ENCODE results near the gene FNIP2.
A peak's percentile ranks its signal among the peaks of the same experiment; 100 is the strongest.
"Not testable (repeated sequence)": the region's sequence is repeated elsewhere in the genome, so short reads cannot be mapped to it uniquely, and the experiment has no call there.

FNIP2 gene

DNA sequence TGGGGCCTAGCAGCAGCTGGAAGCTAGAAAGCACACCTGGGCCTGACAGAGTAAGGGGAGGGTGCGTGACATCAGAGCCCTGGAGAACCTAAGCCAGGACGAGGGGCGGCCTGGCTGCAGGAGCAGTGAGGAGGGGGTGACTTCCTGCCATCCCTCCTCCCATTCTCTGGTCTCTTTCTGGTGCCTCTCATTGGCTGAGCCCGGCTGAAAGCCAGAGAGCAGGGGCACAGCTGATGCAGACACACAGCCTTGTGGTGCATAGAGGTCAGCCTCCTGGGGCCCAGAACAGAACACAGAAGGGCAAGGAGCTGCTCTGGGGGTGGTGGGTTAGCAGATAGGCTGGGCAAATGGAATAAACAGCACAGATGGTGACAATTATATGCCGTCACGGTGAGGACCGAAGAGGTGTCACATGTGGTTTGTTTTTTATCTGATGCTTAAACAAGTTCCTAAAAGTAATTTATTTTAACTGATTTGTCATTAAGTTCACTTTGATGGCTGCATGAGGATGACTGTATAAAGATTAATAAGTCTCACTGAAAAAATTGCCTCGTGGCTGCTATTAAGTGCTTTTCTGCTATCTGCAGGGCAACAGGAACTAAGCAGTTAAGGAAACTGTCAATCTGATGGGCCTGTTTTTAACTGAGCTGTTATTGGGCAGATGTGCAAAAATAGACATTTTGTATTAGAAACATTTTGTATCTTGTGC lies 102.0 kb downstream of the FNIP2 start:
- TF ChIP-seq, protein P1, sequence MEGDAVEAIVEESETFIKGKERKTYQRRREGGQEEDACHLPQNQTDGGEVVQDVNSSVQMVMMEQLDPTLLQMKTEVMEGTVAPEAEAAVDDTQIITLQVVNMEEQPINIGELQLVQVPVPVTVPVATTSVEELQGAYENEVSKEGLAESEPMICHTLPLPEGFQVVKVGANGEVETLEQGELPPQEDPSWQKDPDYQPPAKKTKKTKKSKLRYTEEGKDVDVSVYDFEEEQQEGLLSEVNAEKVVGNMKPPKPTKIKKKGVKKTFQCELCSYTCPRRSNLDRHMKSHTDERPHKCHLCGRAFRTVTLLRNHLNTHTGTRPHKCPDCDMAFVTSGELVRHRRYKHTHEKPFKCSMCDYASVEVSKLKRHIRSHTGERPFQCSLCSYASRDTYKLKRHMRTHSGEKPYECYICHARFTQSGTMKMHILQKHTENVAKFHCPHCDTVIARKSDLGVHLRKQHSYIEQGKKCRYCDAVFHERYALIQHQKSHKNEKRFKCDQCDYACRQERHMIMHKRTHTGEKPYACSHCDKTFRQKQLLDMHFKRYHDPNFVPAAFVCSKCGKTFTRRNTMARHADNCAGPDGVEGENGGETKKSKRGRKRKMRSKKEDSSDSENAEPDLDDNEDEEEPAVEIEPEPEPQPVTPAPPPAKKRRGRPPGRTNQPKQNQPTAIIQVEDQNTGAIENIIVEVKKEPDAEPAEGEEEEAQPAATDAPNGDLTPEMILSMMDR (conservative IDR thresholded peaks at IDR 0.05; ENCODE audit: control insufficient read depth, insufficient read depth, low read depth, low read length), result no peak
- H3K4me3 ChIP-seq (ENCODE audit: control insufficient read depth, low read depth, low read length), result no peak overlapping the region
- DNase-seq (ENCODE audit: low read depth), result no peak

DNA sequence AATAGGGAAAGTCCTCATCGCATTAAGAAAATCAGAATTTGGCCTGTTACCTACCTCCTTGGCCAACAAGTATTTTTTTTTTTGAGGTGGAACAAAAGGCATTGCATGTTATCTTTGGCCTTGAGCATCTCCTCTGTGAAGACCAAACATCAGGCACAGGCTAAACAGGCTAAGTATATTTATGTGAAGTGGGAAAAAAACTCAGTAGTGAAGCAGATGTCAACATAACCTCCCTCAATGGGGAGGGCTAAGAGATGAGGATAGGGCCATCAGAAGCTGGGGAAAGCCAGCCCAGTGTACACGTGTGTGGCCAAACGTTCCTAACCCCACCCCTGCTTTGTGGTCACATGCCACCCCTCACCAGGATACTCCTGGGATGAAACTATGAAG lies 102.5 kb downstream of the FNIP2 start:
- TF ChIP-seq, protein P1 (conservative IDR thresholded peaks at IDR 0.05; ENCODE audit: control insufficient read depth, insufficient read depth, low read depth, low read length), result no peak
- DNase-seq (ENCODE audit: low read depth), result no peak
- no peak overlapping the region for H3K4me3 ChIP-seq (ENCODE audit: control insufficient read depth, low read depth, low read length)

DNA sequence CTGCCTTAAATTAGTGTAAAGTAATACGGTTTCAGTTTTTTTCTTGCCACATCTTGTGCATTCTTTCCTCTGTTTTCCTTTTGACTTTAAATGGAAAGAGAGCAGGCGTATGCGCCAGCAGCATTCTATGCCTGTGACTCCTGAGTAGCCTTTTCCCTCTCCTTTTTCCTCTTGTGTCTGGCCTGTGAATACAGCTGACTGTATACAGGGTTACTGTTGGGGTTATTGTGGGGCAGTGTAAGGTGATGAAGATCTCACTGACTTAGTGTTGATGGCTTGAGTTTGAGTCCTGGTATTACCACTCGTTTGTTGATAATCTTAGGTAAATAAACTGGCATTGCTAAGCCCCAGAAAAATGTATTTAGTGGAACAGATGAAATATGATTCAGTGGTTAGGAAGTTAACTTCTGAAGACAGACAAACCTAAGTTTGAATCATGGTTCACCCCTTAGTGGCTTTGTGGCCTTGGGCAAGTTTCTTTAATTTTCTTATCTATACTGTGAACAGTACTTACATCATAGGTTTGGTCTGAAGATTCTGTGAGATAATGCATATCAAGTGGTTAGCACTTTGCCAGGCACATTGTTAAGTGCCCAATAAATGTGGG lies 105.1 kb downstream of the FNIP2 start:
- TF ChIP-seq, protein P1 (conservative IDR thresholded peaks at IDR 0.05; ENCODE audit: control insufficient read depth, insufficient read depth, low read depth, low read length), result no peak
- peak; percentile 71 for DNase-seq (ENCODE audit: low read depth)
- H3K4me3 ChIP-seq (ENCODE audit: control insufficient read depth, low read depth, low read length), result no peak overlapping the region

DNA sequence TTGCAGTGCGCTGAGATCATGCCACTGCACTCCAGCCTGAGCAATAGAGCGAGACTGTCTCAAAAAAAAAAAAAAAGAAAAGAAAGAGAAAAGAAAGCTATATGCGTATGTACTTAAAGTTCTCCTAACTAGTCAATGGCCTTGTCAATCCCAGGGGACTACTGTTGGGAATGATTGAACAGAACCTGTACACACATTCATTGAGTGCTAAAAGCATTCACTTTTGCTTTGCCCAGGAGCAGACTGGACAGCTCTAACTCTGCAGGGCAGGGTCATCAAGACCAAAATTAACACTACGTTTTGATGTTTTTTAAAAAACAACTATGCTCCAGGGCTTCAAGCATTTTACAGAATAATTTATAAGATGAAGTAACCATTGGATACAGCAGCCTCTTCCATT lies 106.2 kb downstream of the FNIP2 start:
- DNase-seq (ENCODE audit: low read depth), result no peak
- TF ChIP-seq, protein P1 (conservative IDR thresholded peaks at IDR 0.05; ENCODE audit: control insufficient read depth, insufficient read depth, low read depth, low read length), result no peak
- no peak overlapping the region for H3K4me3 ChIP-seq (ENCODE audit: control insufficient read depth, low read depth, low read length)

DNA sequence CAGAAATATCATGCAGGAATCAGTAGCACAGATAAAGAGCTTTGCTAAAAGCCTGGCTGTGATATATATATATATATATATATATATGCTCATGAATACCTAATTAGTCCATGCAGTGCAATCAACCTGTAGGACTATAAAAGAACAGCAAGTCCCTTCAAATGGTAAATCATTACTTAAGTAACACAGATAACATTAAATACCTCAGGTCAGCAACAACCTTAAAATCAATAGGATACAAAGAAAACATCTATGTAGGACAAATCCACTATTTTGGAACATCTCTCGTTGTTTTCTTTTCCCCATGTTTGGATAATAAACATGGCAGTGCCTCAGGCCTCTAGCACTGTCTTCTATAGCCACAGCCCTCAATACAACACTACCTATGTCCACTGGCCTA lies 106.6 kb downstream of the FNIP2 start:
- DNase-seq (ENCODE audit: low read depth), result no peak
- TF ChIP-seq, protein P1 (conservative IDR thresholded peaks at IDR 0.05; ENCODE audit: control insufficient read depth, insufficient read depth, low read depth, low read length), result no peak
- H3K4me3 ChIP-seq (ENCODE audit: control insufficient read depth, low read depth, low read length), result no peak overlapping the region

DNA sequence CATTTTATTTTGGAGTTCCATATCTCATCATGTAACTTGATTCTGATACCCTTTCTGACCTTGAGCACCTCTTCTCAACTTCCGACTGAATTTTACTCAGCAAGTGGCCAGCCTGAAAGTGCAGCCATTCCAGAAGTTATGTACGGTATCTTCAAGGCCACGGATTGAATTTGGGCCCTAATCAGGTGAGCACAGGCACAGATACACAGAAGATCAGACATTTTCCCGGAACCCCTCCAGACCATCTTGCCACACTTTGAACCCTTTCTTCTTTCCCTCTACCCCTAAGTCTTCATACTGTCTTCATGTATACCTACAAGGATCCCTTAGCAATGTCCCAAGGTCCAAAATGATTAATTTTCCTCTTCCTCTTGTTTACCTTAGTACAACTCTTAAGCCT lies 108.2 kb downstream of the FNIP2 start:
- H3K4me3 ChIP-seq (ENCODE audit: control insufficient read depth, low read depth, low read length), result no peak overlapping the region
- DNase-seq (ENCODE audit: low read depth), result no peak
- TF ChIP-seq, protein P1 (conservative IDR thresholded peaks at IDR 0.05; ENCODE audit: control insufficient read depth, insufficient read depth, low read depth, low read length), result no peak

DNA sequence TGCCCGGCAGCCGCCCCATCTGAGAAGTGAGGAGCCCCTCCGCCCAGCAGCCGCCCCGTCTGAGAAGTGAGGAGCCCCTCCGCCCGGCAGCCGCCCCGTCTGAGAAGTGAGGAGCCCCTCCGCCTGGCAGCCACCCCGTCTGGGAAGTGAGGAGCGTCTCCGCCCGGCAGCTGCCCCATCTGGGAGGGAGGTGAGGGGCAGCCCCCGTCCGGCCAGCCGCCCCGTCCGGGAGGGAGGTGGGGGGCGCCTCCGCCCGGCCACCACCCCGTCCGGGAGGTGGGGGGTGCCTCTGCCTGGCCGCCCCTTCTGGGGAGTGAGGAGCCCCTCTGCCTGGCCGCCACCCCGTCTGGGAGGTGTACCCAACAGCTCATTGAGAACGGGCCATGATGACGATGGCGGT lies 113.3 kb downstream of the FNIP2 start:
- DNase-seq (ENCODE audit: low read depth); H3K4me3 ChIP-seq (ENCODE audit: control insufficient read depth, low read depth, low read length): not testable (repeated sequence)

Data from fibroblast of mammary gland (primary cell).